ENCODE results near the gene S100A2.
A peak's percentile ranks its signal among the peaks of the same experiment; 100 is the strongest.
"Not testable (repeated sequence)": the region's sequence is repeated elsewhere in the genome, so short reads cannot be mapped to it uniquely, and the experiment has no call there.

S100A2 gene

DNA sequence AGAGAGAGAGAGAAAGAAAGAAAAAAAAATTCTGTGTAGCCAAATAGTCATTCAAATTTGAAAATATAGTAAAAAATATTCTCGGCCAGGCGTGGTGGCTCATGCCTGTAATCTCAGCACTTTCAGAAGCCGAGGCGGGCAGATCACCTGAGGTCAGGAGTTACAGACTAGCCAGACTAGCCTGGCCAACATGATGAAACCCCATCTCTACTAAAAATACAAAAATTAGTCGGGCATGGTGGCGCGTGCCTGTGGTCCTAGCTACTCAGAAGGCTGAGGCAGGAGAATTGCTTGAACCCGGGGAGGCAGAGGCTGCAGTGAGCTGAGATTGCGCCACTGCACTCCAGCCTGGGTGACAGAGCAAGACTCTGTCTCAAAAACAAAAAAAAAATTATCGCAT is 22.4 kb upstream of the S100A2 start:
- DNase-seq = not testable (repeated sequence)

DNA sequence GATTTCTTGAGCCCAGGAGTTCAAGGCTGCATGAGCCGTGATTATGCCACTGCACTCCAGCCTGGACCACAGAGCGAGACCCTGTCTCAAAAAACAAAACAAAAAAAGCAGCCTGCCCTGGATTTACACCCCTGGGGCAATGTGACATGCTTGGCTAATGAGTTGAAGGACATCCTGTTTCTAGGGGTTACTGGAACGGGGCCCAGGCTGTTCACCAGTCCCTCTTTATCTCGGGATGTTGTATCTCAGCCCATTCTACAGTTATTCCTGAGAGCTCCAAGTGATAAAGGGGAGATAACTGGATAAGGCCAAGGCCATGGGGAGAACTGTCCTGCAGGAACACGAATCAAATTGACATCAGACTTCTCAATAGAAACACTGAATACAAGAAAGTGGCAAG is 21.7 kb upstream of the S100A2 start:
- no peak for DNase-seq

DNA sequence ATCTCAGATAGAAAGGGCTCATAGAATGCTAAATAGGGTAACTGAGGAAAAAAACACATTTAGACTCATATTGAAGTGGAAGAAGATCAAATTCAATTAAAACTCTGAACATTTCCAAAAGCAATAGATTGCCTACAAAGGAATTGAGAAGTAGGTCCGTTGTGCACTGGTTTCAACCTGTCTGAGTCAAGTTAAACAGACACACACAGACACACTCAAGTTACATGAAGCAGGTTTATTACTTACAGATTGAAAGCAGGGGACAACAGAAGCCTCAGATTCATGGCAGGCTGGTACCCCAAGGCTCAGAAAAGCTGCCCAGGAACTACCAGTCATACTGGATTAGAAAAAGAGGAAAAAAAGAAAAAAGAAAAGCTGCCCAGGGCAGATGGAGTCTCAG is 20.7 kb upstream of the S100A2 start:
- DNase-seq = no peak

DNA sequence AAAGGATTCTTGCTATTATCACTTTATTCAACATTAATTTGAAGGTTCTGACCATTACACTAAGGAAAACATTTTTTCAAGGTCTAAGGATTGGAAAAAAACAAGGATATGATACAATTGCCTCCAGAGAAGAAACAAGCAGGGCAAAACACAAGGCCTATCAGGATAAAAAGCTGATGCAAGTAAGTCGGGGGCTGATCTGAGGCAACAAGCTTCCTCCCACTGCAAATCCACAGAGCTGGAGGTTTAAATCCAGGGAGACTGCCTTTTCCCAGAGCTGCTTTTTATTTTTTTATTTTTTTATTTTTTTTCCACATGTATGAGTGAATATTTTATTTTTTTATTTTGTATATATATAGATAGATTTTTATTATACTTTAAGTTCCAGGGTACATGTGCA is 19.4 kb upstream of the S100A2 start:
- DNase-seq = no peak

DNA sequence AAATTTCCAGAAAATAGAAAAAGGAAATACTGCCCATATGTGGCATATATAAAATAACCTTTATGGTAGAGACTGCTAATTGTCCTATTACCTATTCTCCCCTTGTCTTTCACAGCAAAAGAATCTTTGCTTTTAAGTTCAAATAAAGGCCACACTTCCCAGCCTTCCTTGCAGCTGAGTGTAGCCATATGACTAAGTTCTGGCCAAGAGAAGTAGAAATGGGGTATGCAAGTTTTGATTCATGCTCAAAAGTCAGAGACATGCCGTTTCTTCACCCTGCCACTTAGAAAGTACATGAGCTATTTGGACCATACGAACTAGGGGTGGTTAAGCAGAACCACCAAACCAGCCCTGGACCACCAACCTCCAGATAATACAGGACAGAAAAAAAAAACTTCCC is 18.3 kb upstream of the S100A2 start:
- DNase-seq = no peak

DNA sequence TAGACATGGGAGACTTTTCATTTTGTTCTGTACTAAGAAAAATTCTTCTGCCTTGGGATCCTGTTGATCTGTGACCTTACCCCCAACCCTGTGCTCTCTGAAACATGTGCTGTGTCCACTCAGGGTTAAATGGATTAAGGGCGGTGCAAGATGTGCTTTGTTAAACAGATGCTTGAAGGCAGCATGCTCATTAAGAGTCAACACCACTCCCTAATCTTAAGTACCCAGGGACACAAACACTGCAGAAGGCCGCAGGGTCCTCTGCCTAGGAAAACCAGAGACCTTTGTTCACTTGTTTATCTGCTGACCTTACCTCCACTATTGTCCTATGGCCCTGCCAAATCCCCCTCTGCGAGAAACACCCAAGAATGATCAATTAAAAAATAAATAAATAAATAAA is 17.9 kb upstream of the S100A2 start:
- not testable (repeated sequence) for DNase-seq

DNA sequence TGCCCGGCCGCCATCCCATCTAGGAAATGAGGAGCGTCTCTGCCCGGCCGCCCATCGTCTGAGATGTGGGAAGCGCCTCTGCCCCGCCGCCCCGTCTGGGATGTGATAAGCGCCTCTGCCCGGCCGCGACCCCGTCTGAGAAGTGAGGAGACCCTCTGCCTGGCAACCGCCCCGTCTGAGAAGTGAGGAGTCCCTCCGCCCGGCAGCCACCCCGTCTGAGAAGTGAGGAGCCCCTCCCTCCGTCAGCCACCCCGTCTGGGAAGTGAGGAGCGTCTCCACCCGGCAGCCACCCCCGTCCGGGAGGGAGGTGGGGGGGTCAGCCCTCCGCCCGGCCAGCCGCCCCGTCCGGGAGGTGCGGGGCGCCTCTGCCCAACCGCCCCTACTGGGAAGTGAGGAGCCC is 17.2 kb upstream of the S100A2 start:
- DNase-seq = not testable (repeated sequence)

DNA sequence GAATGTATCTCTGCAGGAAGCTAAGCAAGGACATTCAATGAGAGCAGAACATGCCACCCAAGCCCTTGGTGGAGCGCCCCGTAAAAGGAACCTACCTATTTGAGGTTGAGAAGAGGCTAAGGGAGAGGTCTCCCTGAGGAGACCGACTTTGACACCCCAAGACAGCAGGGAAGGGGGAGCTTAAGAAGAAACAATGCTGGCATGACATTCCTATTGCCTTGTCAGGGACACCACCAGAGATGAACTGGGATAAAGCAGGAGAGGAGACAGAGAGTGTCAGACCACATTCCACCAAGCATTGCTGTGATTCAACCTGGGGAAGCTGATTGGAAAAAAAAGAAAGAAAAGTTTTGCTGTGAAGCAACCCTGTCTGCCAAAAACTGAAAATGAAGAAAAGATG is 13.3 kb upstream of the S100A2 start:
- no peak for DNase-seq

DNA sequence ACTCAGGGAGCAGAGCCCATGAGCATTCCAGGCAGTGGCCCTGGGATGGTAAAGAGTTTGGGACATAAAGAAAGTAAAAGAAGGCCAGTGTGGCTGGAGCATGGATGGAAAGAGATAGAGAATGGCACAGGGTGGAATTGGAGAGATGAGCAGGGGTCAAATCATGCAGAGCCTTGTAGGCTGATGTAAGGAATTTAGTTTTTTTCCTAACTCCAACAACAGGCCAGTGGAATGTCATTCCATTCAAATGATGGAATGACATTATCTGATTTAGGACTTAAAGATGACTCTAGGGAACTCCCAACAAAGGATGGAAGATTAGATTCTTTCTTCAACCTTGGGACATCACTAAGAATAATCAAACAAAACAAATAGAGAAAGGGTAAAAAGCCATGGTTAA is 12.8 kb upstream of the S100A2 start:
- no peak for DNase-seq

DNA sequence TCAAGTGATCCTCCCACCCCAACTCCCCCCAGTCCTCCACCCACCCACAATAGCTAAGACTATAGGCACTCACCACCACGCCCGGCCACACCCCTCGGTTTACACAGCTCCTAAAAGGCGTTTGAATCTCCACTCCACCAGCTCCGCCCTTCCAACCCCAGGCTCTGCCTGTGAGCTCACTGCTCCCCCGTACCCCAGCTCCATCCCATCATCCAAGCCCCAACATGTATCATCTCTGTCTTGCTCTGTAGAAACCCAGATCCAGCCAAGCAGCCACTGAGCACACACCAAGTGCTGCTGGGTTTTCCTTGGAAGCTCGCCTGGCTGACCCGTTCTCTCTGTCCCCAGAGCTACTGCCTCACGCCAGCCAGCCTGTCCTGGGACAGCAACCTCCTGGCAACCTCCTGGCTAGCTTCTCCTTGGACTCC is 12.0 kb upstream of the S100A2 start:
- DNase-seq = no peak

DNA sequence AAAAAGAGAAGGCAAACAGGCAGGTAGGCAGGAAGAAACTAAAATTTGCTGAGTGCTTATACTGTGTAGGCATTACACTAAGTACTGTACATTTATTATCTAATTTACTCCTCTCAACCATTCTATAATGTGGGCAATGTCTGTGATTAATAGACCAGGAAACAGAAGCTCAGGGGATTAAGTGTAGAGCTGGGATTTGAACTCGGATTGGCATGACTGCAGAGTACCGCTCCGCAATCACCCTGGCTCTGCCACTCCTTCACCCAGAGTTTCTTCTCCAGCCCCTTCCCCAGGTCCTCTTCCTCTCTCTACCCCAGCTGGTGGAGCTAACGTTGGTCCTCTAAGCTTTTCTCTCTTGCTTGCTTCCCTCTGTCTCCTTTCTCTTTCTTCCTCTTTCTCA is 11.5 kb upstream of the S100A2 start:
- DNase-seq = no peak

DNA sequence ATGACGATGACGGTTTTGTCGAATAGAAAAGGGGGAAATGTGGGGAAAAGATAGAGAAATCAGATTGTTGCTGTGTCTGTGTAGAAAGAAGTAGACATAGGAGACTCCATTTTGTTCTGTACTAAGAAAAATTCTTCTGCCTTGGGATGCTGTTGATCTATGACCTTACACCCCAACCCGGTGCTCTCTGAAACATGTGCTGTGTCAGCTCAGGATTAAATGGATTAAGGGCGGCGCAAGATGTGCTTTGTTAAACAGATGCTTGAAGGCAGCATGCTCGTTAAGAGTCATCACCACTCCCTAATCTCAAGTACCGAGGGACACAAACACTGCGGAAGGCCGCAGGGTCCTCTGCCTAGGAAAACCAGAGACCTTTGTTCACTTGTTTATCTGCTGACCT is 9.9 kb upstream of the S100A2 start:
- not testable (repeated sequence) for DNase-seq

DNA sequence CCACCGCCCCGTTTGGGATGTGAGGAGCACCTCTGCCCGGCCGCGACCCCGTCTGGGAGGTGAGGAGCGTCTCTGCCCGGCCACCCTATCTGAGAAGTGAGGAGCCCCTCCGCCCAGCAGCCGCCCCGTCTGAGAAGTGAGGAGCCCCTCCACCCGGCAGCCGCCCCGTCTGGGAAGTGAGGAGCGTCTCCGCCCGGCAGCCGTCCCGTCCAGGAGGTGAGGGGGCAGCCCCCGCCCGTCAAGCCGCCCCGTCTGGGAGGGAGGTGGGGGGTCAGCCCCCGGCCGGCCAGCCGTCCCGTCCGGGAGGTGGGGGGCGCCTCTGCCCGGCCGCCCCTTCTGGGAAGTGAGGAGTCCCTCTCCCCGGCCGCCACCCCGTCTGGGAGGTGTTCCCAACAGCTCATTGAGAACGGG is 9.4 kb upstream of the S100A2 start:
- not testable (repeated sequence) for DNase-seq

DNA sequence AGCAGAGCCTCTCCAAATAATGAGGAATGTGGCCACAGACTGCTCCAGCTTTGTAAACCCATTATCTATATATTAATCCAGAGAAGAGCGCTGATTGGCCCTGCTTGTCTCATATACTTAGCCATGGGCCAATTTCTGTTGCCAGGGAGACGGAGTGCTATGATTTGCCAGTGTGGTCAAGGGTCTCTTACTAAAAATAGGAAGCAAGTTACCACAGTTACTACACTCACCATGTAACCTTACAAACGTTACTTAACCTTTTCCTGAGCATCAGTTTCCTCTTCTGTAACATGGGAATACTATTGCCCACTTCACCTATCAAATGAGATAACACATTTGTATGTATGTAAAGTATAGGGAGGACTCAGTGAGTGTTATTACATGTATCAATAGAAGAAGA is 7.7 kb upstream of the S100A2 start:
- DNase-seq = no peak

DNA sequence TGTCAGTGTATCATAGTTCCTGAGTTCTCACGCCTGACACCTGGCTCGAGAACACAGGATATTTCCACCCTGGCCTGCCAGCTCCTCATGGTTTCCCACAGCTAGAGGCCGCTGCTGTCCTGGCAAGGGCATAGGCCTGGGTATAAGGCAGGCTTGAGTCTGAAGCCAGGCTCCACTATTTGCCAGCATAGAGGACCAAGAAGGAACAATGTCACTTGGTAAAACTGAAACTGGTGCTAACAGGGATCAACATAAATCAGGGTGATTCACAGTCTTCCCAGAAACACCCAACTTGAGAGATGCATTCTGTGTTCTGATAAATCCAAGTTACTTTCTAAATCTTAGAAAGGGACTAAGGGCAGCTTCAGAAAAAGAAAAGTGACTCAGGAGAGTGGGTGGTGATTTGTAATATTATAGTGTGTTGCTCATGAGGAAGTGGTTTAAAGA is 6.9 kb upstream of the S100A2 start:
- DNase-seq = peak; percentile 73 to 77

DNA sequence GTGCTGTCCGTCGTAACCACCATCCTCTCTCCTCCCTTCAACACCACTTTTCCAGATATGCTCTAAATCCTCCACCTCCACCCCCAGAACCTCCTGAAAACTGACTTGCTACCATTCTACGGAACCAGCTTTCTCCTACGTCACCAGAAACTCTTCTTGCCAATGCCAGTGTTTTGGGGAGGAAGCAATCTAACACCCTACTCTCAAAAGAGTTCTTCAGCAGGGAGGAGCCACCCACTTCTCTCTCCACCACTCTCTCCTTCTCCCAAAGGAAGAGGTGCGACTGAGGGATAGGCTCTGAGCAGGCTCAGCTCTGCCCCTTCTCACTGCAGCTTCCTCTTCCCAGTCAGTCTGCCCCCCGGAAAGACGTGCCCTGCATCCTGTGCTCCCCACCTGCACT is 6.1 kb upstream of the S100A2 start:
- no peak for DNase-seq

DNA sequence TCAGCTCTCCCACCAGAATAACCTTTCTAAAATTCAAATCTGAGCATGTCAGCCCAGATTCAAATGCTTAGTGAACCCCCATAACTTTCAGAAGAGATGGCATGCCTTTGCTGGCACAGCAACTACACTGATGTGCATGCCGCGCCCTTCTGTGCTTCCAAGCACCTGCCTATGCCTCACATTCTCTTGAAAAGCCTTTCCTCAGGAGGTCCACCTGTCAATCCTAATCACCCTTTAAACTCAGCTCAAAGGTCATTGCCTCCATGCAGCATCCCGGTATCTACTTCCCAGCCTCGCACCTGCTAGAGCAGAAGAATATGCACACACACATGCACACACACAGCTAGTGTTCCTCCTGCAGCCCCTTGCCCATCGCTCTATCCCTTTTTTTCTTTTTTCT is 5.2 kb upstream of the S100A2 start:
- DNase-seq = no peak

DNA sequence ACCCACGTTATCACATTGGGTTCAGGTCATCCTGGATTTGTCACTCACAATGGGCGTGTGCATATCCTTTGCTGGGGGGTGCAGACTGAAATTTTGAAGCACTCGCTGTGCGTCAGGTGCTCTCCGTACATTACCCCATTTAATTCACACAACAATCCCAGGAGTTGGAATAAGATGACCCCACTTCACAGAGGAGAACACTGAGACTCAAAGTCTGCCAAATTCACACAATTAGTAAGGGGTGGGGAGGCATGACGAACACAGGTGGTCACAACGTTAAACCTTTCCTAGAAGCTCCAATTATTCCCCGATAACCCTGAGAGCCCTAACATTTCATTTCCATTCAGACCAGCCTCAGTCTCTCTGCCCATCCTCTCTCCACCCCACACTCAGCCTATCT is 3.8 kb upstream of the S100A2 start:
- no peak for DNase-seq

DNA sequence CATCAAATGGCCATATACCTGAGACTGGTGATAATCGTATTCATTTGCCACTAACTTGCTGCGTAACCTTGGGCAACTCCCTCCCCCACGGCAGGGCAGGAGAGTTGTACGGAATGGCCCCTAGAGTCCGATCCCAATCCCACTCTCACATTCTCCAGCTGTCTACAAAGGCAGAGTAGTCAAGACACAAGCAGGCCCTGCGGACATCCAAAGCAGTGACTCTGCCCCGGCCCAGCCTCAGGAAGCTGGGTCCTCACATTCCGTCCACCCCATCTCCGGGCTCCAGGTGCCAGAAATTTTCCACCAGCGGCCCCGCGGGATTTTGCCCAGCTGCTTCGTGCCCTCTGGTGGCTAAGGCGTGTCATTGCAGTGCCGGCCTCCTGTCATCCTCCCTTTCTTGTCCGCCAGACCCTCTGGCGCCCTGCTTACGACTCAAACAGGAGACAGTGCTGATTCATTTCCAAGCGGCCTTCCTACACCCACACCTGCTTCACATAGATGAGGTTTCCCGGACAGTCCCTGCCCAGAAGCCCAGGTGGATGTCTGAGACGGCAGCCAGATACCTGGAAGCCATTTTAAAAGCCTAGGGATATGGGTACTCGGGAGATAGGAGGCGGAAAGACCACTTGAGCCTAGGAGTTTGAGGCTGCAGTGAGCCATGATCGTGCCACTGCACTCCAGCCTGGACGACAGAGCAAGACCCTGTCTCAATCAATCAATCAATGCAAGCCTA is 2.9 kb upstream of the S100A2 start:
- peak; percentile 90 to 93 for DNase-seq

DNA sequence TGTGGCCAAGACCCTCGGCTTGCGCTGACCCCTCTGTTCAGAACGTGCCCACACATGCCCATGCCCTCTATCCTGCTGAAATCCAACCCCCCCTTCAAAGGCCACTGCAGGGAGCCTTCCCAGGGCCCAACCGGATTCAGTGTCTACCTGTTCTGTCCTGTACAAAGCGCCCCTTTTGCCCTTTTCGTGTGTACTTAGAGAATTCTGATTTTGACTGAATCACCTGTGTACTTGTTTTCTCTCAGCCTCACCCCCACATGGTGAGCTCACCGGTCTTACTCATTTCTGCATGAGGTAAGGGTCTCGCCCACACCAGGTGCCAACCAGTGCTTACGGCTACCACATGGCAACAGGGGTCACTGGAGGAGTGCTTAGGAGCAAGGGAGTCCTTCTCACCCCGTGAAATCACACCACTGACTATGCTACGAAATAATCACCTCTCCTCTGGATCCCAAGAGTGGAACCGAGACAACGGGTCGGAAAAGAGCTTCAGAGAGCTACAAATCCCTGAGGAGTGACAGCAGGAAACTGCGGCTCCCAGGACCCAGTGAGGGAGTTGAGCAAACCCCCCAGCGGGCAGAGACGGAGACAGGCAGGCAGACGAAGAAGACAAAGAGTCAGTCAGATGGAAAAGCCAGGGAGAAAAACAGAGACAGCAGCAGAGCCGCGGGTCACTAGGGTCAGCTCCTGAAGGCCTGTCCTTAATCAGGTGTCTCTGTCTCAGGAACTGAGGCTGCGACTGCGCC is 2.1 kb upstream of the S100A2 start:
- peak; percentile 62 to 70 for DNase-seq

DNA sequence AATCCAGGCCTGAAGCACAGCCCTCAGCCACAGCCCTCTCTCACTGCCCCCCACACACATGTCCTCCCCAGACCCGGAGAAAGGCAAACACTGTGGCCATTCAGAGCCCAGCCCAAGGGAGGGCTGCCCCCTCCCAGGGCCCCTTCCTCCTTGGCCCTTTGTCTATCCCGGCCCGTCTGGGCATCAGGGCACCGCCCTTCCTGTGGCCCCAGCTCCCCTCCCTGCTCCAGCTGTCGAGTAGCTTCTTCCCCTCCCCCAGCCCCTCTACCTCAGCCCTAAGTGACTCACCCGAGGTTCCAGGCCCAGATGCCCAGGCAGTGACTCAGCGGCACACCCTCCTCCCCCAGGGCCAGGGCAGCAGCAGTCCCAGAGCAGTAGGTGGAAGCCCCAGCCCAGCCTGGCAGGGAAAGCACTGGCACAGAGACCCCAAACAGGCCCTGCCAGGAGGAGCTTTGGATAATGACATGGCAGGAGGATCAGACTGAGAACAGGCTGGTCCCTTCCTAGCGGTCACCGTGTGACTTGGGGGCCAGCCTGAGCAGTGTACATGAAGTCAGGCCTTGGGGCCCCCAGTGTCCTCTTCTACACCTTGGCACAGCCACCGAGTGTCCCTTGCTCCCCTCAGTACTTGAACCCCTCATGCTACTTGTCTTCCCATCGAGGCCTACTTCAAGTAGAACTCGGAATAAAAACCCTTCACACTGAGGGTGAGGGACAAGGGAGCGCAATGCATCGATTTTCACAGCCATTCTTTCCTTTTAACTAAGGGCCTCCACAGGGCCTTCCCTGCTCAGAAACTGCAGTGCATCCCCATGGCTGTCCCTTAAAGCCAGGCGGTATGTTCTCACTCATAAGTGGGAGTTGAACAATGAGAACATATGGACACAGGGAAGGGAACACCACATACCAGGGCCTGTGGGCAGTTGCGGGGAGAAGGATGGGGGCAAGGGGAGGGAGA is 1.0 kb upstream of the S100A2 start:
- peak; percentile 89 to 94 for DNase-seq

DNA sequence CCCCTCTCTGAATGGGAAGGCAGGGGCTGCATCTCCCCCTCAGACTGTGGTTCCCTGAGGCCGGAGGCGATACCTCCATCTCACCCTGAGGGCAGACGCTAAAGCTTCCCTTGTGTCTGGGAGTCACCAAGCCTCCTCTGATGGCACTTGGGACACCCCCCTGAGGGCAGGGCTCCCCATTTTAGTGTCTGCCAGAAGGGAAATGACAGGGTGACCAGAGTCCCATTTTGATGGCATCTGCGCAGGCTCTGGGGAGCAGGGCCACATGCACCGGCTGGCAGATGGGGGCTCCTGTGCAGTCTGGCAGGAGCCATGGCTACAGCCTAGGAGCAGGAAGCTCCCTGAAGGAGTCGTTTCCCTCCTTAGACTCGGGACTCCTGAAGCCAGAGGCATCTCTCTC is 1.7 kb downstream of the S100A2 start:
- DNase-seq = no peak

DNA sequence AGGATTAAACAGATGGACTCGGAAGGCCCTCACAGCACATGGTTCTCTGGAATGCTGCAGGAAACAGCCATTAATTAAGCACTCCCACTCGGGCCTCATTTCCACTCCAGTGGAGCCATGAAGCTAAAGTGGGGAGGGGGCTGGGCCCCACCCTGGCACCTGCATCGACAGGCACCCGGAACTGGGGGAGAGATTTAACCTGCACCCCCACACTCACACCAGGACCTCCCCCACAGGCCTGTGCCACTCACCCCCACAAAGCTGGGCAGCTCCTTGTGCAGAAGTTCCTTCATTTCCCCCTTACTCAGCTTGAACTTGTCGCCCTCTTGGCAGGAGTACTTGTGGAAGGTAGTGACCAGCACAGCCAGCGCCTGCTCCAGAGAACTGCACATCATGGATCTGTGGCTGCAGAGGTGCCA is 2.2 kb downstream of the S100A2 start:
- DNase-seq = no peak

Measured in activated CD4-positive, alpha-beta T cell treated with anti-CD3 and anti-CD28 coated beads, Interleukin-2, amount 50 U/mL, for 48 hours (primary cell).